NCI-H82 treated with DMSO at 0.1 percent for 48 hours (cell line): ENCODE data around the gene KRTCAP2.
"Not testable (repeated sequence)": the region's sequence is repeated elsewhere in the genome, so short reads cannot be mapped to it uniquely, and the experiment has no call there.

Experiments
- DNase-seq: peaks from one replicate; lab custom pipeline; 2025; ENCODE audit not compliant: unreplicated experiment; lab: John Stamatoyannopoulos, UW

The KRTCAP2 gene

DNA sequence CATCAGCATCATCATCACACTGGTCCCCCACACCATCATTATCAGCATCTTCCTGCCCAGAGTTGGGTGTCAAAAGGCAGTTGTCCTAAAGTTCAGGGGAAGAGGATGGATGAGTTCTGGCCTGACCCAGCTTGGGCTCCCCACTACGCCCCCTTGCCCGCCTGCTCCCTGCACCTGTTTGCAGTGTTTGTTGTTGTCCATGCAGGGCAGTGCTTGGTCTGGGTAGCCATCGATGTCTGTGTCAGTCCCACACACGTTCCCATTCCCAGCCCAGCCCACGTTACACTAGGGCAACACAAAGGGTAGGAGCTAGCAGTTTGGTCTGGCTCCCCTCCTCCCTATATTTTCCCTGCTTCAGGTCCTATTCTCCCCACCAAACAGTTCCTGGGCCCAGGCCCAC is 27.8 kb upstream of the KRTCAP2 start:
- DNase-seq: no peak

- no peak for DNase-seq
Measured at GRCh38 chr1:155199792-155200191, 26.7 kb upstream of the KRTCAP2 start.

- DNase-seq: no peak
Measured at GRCh38 chr1:155198547-155198906, 25.4 kb upstream of the KRTCAP2 start.

GRCh38 chr1:155197901-155198546 is 24.9 kb upstream of the KRTCAP2 start:
- no peak for DNase-seq

- DNase-seq: no peak
Measured at GRCh38 chr1:155196893-155197638, 24.0 kb upstream of the KRTCAP2 start.

- no peak for DNase-seq
Measured at GRCh38 chr1:155196103-155196892, 23.2 kb upstream of the KRTCAP2 start.

DNA sequence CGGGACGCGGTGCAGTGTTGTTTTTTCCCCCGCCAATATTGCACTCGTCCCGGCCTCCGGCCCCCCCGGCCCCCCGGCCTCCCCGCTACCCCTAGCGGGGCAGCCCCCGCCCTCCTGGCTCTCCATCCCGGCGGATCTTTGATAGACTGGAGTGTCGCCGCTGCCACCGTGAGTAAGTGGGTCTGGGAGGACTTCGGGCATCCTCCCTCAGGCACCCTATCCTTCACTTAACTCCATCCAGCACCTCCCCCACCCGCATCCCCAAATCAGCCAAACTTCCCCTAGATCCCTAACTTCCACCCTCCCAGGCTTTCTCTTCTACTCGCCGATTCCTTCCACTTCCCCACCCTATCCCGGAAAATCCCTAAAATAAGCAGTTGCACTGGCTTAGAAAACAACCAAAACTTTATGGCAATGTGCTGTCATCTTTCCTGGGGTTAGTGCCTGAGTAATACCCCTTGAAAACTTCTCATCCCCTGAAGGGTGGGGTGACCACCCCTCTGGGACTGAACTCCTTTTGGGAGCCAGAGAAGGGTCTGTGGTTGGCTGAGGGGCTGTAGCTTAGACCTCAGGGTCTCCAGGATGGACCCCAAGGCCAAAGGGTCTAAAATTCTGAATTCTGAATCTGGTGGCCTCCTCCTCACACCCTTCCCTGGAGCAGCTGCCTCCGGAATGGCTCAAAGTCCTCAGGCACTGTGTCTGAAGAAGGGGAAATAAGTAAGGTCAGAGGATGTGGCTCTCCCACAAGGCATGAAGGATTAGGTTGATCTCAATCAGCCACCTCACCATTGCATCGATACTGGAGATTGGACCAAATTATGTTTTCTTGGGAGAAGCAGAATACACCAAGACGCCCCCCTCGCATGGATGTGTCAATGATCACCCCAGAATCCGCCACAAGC is 22.3 kb upstream of the KRTCAP2 start:
- DNase-seq: no peak

DNA sequence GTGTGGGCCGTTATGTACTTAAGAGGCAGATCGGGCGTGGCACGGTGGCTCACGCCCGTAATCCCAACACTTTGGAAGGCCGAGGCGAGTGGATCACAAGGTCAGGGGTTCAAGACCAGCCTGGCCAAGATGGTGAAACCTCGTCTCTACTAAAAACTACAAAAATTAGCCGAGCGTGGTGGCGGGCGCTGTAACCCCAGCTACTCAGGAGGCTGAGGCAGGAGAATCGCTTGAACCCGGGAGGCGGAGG is 20.8 kb upstream of the KRTCAP2 start:
- DNase-seq: not testable (repeated sequence)

GRCh38 chr1:155193275-155193990 is 20.3 kb upstream of the KRTCAP2 start:
- DNase-seq: peak; percentile 76

DNA sequence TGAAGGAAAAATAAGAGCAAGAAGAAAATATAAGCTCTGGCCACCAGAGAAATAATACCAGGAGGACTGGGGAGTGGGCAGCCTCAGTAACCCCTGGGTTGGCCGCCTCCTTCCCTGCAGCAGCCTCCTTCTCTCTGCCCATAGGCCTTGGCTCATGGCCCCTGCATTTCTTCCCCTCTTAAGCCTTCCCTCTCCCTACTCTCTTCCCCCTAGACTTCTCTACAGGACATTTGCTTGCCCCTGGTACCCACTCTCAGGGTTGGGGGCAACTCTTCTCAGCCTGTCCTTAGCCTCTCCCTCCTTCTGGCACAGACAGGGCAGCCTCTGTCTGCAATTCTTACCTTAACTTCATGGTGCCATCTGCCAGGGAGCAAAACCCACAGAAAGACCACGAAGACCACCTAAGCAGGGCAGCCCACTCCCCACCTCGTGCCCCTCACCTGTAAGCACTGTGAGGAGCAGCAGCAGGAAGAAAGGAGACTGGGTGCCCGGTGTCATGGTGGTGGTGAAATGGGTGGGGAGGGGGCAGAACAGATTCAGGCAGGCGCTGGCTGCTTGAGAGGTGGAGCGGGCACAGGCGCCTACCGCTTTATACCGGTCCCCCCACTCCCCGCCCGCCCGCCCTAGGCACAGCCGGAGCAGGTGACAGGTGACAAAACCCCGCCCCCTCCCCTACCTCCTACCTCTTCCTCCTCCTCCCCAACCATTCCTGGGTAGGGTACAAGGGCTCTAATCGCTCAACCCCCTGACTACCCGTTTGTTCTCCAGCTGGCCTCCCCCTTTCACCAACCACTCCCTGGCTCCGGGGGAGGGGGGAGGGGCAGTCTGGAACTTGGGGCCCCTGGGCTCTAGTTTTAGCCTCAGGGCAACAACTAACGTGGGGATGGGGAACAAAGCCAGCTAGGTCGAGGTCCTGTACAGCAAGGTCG is 19.5 kb upstream of the KRTCAP2 start:
- no peak for DNase-seq

DNA sequence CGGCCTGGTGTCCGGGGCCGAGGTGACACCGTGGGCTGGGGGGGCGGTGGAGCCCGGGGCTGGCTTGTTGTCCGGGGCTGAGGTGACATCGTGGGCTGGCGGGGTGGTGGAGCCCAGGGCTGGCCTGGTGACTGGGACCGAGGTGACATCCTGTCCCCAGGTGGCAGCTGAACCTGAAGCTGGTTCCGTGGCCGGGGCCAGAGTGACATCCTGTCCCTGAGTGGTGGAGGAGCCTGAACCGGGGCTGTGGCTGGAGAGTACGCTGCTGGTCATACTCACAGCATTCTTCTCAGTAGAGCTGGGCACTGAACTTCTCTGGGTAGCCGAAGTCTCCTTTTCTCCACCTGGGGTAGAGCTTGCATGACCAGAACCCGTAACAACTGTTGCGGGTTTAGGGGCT is 18.8 kb upstream of the KRTCAP2 start:
- DNase-seq: no peak

GRCh38 chr1:155189926-155190325 is 16.8 kb upstream of the KRTCAP2 start:
- not testable (repeated sequence) for DNase-seq

DNA sequence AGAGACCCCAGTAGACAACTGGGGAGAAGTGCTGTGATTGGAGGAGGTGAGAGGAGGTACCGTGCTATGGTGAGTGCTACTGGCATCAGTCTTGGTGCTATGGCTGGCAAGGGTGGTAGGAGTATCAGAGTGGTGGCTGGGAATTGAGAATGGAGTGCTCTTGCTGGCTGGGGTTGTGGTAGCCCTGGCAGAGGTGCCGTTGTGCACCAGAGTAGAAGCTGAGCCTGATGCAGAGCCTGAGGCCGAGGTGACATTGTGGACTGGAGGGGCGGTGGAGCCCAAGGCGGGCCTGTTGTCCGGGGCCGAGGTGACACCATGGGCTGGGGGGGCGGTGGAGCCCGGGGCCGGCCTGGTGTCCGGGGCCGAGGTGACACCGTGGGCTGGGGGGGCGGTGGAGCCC is 15.2 kb upstream of the KRTCAP2 start:
- no peak for DNase-seq

GRCh38 chr1:155187456-155187891 is 14.4 kb upstream of the KRTCAP2 start:
- DNase-seq: no peak

DNA sequence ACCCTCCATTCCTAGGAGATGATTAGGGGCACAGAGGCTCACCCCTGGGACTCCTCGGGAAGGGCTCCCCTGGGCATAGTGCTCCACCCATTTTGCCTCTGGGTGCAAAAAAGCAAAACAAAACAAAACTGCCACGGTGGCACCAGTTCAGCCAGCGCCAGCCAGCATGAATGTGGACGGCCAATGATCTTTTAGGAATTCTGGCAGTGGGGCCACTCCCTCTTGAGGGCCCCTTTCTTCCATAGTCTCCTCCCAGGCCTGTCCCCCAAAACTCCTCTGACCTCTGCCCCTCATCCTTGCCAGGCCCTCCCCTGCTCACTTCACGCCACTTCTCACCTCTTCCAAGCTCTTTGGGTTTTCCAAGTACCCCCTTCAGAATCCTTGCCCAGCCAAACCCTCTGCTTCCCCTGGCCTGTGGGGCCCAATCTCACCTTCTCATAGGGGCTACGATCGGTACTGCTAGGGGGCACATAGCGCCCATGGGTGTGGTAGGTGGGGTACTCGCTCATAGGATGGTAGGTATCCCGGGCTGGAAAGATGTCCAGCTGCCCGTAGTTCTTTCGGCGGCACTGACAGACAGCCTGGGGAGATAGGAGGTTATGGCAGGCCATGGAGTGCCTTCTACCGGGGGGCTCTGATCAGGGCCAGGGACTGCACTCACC is 13.8 kb upstream of the KRTCAP2 start:
- DNase-seq: no peak

DNA sequence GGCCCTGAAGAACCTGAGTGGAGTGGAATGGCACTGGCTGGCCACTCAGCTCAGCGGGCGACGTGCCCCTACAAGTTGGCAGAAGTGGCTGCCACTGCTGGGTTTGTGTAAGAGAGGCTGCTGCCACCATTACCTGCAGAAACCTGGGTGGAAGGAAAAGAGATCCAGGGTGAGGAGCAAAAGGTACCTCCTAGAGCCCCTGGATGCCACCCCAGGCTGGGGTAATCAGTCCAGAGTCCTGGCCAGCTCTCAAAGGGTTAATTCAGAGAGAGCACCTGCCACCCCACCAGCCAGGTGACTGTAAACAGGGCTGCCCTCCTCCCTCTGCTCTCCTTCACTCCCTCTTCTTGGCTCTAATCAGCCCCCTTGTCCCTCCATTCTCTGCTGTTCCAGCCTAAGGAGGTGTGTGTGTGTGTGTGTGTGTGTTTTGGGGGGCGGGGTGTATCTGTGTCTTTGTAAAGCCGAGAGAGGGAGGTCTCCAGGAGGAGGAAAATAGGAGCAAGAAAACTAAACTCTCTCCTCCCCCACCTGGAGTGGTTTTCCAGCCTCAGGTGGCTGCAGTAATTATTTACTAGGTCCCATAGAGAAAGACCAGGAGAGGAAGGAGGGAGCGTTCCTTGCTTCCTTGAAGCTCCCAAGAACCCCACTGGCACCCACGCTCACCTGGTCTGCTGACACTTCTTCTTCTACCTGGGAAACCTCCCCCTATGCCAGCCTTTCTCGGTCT is 13.1 kb upstream of the KRTCAP2 start:
- no peak for DNase-seq

GRCh38 chr1:155185783-155186066 is 12.6 kb upstream of the KRTCAP2 start:
- DNase-seq: no peak
